Sigmoid colon (tissue), 4 donors: ENCODE measurements around the gene TWNK.
A peak's percentile ranks its signal among the peaks of the same experiment; 100 is the strongest.

Experiments
- EP300 ChIP-seq, 4 donors: sonication (generic); formaldehyde crosslinking; IDR thresholded peaks; one replicate each; pipeline ENCODE4 v1.6.1; 2017; ENCODE audit warnings: antibody characterized with exemption in 4 of 4
- POLR2AphosphoS5 ChIP-seq, 4 donors: sonication (generic); formaldehyde crosslinking; IDR thresholded peaks; one replicate each; pipeline ENCODE4 v1.6.1; 2017; ENCODE audit warnings: antibody characterized with exemption in 4 of 4

- TF ChIP-seq POLR2AphosphoS5 (IDR thresholded peaks at IDR 0.05) = peak in 1 of 4 donors; percentile 7
- no peak for TF ChIP-seq EP300 (IDR thresholded peaks at IDR 0.05)
These were observed 19.9 kb downstream of the TWNK start for GRCh38 chr10:101007099-101007711.
